Esophagus squamous epithelium (tissue), 4 donors: Measurements from ENCODE around the gene CD47.

ENCODE experiments used
- CTCF ChIP-seq, 6 experiments: fragments of 450-650 bp in 4 of 6; fragments of 200-600 bp in 2 of 6; sonication (generic) in 2 of 6; IDR thresholded peaks; one replicate each; pipeline ENCODE4 v1.5.1; 2016 to 2019; ENCODE audit warnings: antibody characterized with exemption in 6 of 6, mild to moderate bottlenecking in 4 of 6, moderate library complexity in 4 of 6
- POLR2A ChIP-seq, 4 donors: fragments of 450-650 bp; IDR thresholded peaks; one replicate each; pipeline ENCODE4 v1.6.1; 2017; ENCODE audit warnings: antibody characterized with exemption in 4 of 4, mild to moderate bottlenecking in 4 of 4, moderate library complexity in 3 of 4

- TF ChIP-seq POLR2A (IDR thresholded peaks at IDR 0.05) (no peak), CTCF (IDR thresholded peaks at IDR 0.05) (peak in 1 of 6 experiments; percentile 21)
Measured at GRCh38 chr3:107999215-107999775, 91.5 kb downstream of the CD47 start.
